A172 (cell line): ENCODE results near the gene CSH2. TPM values are rescaled to one million over a fixed set of nuclear protein-coding genes. Genes with fewer than 3 reads are reported as not detected.

Source experiments
- DNase-seq: peaks from one replicate; pipeline ENCODE4 v3.0.0-alpha.2; 2015; ENCODE audit warnings: low spot score
- total RNA-seq: library from RNA; depleted of rRNA; stranded (reverse); fragments of >200 nt; shearing (Covaris generic); gene quantifications from 2 replicates; pipeline ENCODE4 v1.2.3, GENCODE V29; 2014

The CSH2 gene
- total RNA-seq, 1 experiment from 2014 or later, result not detected

DNA sequence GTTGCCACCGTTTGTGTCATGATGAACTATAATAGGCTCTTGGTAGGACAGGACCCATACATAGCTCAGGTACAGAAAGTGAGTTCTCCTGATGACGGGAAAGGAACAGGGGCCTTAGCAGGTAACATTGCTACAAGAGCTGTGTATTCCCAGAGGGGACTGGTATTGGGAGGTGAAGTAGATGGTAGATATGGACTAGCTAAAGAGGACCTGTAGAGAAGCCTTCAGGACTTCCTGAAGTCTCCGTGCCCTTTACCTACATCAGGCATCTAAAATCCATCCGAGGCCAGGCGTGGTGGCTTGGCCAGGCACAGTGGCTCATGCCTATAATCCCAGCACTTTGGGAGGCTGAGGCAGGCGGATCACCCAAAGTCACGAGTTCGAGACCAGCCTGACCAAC lies 18.3 kb downstream of the CSH2 start:
- no peak for DNase-seq

GRCh38 chr17:63854709-63855108 lies 18.8 kb downstream of the CSH2 start:
- DNase-seq, result no peak

DNA sequence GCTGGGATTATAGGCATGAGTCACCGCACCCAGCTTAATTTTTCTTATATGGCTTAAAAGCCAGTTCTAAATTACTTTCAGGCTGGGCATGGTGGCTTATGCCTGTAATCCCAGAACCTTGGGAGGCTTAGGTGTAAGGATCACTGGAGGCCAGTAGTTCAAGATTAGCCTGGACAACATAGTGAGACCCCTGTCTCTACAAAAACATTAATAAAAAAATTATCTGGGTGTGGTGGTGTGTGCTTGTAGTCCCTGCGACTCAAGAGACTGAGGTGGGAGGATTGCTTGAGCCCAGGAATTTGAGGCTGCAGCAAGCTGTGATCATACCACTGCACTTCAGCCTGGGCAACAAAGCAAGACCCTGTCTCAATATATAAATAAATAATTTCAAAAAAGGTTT lies 20.2 kb downstream of the CSH2 start:
- DNase-seq, result no peak

GRCh38 chr17:63850401-63850800 lies 23.1 kb downstream of the CSH2 start:
- DNase-seq, result no peak

GRCh38 chr17:63848834-63849689 lies 24.4 kb downstream of the CSH2 start:
- no peak for DNase-seq

- no peak for DNase-seq
Observed at GRCh38 chr17:63847525-63848249, 25.8 kb downstream of the CSH2 start.

DNA sequence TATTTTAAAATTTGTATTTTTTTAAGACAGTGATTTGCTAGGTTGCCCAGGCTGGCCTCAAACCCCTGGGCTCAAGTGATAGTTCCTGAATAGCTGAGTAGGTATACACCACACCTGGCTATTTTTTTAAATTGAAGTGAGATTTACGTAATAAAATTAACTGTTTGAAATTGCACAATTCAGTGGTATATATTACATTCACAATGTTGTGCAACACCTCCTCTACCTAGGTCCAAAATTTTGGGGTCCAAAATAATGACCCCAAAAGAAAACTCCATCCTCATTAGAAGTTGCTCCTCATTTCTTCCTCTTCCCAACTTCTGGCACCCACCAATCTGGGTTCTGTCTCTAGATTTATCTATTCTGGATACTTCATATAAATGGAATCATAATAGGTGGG lies 28.0 kb downstream of the CSH2 start:
- DNase-seq, result no peak

GRCh38 chr17:63843910-63844677 lies 29.4 kb downstream of the CSH2 start:
- DNase-seq, result no peak

GRCh38 chr17:63843387-63843888 lies 30.0 kb downstream of the CSH2 start:
- peak; percentile 38 for DNase-seq

GRCh38 chr17:63842540-63843386 lies 30.7 kb downstream of the CSH2 start, which contains the start of gene SMARCD2:
Gene SMARCD2, minus strand, starts transcription at chr17:63842685. Its CDS starts 11 bp downstream, at chr17:63842674.
- DNase-seq, result peak; percentile 97

DNA sequence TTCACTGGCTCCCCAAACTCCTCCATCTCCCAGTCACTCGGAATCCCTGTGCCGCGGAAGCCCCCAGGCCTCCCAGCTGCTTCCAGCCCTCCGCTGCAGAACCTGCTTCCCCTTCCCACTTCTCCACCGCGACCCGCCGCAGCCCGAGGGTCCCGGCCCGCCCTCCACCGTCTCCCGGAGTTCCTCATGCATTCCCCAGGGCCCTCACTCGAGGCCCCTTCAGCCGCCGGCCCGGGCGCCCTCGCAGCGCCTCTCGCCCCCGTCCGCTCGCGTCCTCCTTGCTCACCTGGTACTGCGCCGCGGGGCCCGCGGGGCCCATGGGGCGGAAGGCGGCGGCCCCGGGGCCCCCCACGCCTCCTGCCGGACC lies 31.3 kb downstream of the CSH2 start:
- no peak for DNase-seq

GRCh38 chr17:63841350-63842172 lies 31.9 kb downstream of the CSH2 start:
- DNase-seq, result peak; percentile 16

- DNase-seq, result no peak
Observed at GRCh38 chr17:63840591-63841349, 32.7 kb downstream of the CSH2 start.

GRCh38 chr17:63838631-63839171 lies 34.8 kb downstream of the CSH2 start:
- no peak for DNase-seq

DNA sequence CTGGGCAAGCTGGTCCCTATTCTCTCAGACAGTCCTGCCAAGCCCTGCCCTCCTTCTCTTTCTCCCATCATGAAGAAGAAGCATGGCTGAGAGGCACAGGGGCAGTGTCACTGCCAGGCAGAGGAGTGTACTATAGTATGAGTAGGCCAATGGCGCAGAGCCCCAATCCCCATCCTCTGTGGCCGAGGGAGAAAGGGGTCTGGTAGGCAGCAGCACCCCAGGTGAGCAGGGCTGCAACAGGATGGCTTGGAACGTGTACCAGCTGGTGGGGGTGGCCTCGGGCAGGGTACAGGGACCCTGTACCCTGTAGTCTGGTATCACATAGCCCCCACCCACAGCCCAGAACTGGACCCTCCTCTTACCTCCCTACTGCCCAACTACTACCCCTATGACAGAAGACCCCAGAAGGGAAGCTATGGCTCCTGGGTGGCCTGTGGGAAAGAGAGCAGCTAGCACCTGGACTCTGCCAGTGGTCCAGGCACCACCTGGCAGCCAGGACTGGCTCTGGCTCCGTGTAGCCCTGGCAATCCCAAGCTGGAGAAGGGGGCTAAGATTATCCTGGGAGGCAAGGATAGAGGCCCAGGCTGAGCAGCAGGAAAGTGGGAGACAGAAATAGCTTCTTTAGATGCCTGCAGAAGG lies 35.4 kb downstream of the CSH2 start:
- no peak for DNase-seq

DNA sequence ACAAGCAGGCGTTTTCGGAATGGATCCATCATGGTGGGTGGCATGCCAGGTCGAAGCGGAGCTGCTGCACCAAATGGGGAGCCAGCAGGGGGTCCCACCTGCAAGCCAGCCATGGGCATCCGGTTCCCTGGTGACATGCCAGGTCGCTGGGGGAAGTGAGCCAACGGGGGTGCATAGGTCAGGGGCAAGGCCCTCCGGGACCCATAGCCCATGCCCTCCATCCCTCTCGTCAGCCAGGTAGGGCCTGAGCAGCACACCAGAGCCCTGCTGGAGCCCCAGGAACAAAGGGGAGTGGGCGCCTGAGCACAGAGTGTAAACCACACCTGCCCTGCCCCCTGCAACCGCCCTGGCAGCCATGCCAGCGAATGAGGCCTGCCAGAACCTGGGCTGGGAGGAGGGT lies 36.0 kb downstream of the CSH2 start:
- DNase-seq, result no peak

- no peak for DNase-seq
Observed at GRCh38 chr17:63836811-63837210, 36.7 kb downstream of the CSH2 start.

GRCh38 chr17:63835167-63835720 lies 38.2 kb downstream of the CSH2 start:
- DNase-seq, result no peak
